ENCODE results near the gene GMIP. TPM values are rescaled to one million over a fixed set of nuclear protein-coding genes. Genes with fewer than 3 reads are reported as not detected.
A peak's percentile ranks its signal among the peaks of the same experiment; 100 is the strongest.

The GMIP gene
- total and polyA plus RNA-seq, 2 of the 4 experiments (the other 2 are of a cell fraction) = 4.1 to 11.0 TPM

DNA sequence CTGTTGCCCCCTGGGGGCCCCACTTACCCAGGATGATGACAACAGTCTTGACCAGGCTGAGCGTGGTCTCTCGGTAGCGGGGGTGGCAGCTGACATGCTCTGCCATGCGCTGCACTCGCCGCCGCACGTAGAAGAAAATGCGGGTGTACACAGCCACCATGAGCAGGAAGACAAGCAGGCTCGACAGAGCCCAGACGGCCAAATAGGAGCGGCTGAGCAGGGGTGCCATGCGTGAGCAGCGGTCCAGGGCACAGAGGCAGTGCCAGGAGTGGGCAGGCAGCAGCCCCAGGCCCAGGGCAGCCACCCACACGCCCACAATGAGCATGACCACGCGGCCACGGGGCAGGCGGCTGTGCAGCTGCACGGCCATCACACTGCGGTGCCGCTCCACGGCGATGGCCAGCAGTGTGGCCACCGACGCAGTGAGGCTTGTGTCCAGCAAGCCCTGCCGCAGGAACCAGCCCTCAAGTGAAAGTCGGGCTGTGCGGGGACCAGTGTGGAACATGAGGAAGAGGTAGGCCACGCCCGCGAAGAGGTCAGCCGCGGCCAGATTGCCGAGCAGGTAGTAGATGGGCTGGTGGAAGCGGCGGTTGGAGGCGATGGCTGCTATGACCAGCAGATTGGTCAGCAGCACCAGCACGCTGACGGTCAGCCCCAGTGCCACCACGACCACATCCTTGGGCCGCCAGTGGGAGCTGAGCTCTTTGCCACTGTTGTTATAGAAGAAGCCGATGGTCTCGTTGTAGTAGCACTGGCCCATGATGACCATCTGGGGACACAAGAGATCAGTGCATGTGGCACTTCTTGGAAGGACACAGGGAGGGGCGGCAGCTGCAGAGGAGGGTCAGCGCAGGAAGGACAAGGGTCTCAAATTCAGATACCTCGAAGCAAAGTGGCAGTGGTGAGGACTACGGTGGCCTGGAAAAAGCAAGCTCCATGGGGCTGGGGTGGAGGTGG lies 16.7 kb downstream of the GMIP start:
- Histone ChIP-seq H3K4me2 (ENCODE audit: low read depth, low read length) (no peak overlapping the region), H4K91ac (ENCODE audit: insufficient read depth, low read depth, low read length) (no peak overlapping the region), H3K4ac (ENCODE audit: low read depth, low read length) (no peak overlapping the region), H3K79me1 (ENCODE audit: low read depth in 1 of 2, low read length in 2 of 2) (no peaks in the 10 kb centered on the region), H2BK20ac (ENCODE audit: low read depth, low read length) (no peak overlapping the region), H3K14ac (replicated peaks; ENCODE audit: low read depth, low read length) (no peak overlapping the region), H2AK5ac (ENCODE audit: low read depth, low read length) (no peak overlapping the region), H4K8ac (ENCODE audit: low read depth in 2 of 2, low read length in 2 of 2) (no peak overlapping the region), H3K18ac (ENCODE audit: low read depth, low read length) (no peak overlapping the region), H3K9me3 (ENCODE audit: control insufficient read depth, insufficient read depth, low read length) (no peaks in the 10 kb centered on the region), H4K20me1 (ENCODE audit: insufficient read depth, low read length) (no peaks in the 10 kb centered on the region), H3K4me3 (ENCODE audit: insufficient read depth, low read depth, low read length) (no peak overlapping the region), H3K23ac (ENCODE audit: low read depth, low read length) (no peak overlapping the region), H3K27me3 (ENCODE audit: control insufficient read depth, insufficient read depth, low read length) (no peaks in the 10 kb centered on the region; the same call in 1 of the 2 replicates), H2BK5ac (ENCODE audit: low read depth, low read length, poor library complexity, severe bottlenecking) (no peak overlapping the region), H3K9me1 (ENCODE audit: insufficient read depth, low read length) (peaks cover 3% of the 10 kb centered on the region; the same call in 1 of the 2 replicates), H3K56ac (ENCODE audit: extremely low read depth, insufficient read depth, low read length) (no peak overlapping the region), H3K9ac (ENCODE audit: low read depth, low read length) (no peak overlapping the region), H2BK120ac (ENCODE audit: low read depth, low read length) (no peak overlapping the region), H4K5ac (ENCODE audit: low read depth, low read length) (no peak overlapping the region), H2AFZ (replicated peaks; ENCODE audit: low read length, poor library complexity) (peak overlapping the region; percentile 23), H3K4me1 (ENCODE audit: control insufficient read depth, insufficient read depth, low read length) (no peaks in the 10 kb centered on the region), H3K27ac (ENCODE audit: insufficient read depth, low read length) (no peak overlapping the region), H2BK15ac (ENCODE audit: low read depth, low read length) (no peak overlapping the region), H3K36me3 (ENCODE audit: control insufficient read depth, insufficient read depth, low read length) (peaks cover 13% of the 10 kb centered on the region), H2AK9ac (replicated peaks; ENCODE audit: low read depth, low read length, poor library complexity) (no peak overlapping the region)
- BruUV-seq (replicated peaks) = no TSS peak
- dilution Hi-C loops (cut with HindIII; ENCODE audit: low sequenced_read_pairs, unreplicated experiment) (no loop called here), in situ Hi-C loops (cut with MboI; ENCODE audit: low sequenced_read_pairs) (loop anchor here (25.0 kb wide), 1 partner anchor 239 kb away; no protein-coding TSS in a partner anchor), intact Hi-C loops (cut with micrococcal nuclease) (no loop called here)
- WGBS, 2 experiments (ENCODE audit: extremely low coverage in 2 of 2, insufficient read length in 1 of 2) = 92% methylated on average over 33 of the region's 48 CpGs; no CpG with 5 or more reads in 1 of the 2 experiments
- POLR2A ChIA-PET (ENCODE audit: unreplicated experiment) = no interaction called here
- DNase-seq (no peak), ATAC-seq (ENCODE audit: low read depth) (no peak)
- CTCF ChIA-PET = interaction anchor here (0.6 kb wide), 1 partner anchor 12 kb away, joined by 4 read pairs; no protein-coding TSS in a partner anchor
- TF ChIP-seq NFE2L2 (IDR thresholded peaks at IDR 0.05; ENCODE audit: low read depth, low read length) (no peak), RFX5 (IDR thresholded peaks at IDR 0.05; ENCODE audit: low read depth, low read length) (no peak), MAZ (IDR thresholded peaks at IDR 0.05; ENCODE audit: borderline replicate concordance, low read depth, low read length) (no peak), BHLHE40 (IDR thresholded peaks at IDR 0.05; ENCODE audit: low read depth, low read length) (no peak), MAFK (IDR thresholded peaks at IDR 0.05; ENCODE audit: low read depth, low read length) (no peak), FOS (IDR thresholded peaks at IDR 0.05; ENCODE audit: low read depth, low read length) (no peak), USF2 (IDR thresholded peaks at IDR 0.05; ENCODE audit: low read depth, low read length) (no peak), RCOR1 (IDR thresholded peaks at IDR 0.05; ENCODE audit: insufficient replicate concordance, low read length) (no peak), MXI1 (IDR thresholded peaks at IDR 0.05; ENCODE audit: borderline replicate concordance, low read depth, low read length) (no peak), CEBPB (IDR thresholded peaks at IDR 0.05; ENCODE audit: low read depth, low read length) (no peak), CTCF (conservative IDR thresholded peaks at IDR 0.05; ENCODE audit: low read depth, low read length) (no peak), RAD21 (IDR thresholded peaks at IDR 0.05; ENCODE audit: low read length) (no peak), POLR2A (IDR thresholded peaks at IDR 0.05; ENCODE audit: low read depth, low read length) (no peak)
- TF ChIP-seq, protein P1, sequence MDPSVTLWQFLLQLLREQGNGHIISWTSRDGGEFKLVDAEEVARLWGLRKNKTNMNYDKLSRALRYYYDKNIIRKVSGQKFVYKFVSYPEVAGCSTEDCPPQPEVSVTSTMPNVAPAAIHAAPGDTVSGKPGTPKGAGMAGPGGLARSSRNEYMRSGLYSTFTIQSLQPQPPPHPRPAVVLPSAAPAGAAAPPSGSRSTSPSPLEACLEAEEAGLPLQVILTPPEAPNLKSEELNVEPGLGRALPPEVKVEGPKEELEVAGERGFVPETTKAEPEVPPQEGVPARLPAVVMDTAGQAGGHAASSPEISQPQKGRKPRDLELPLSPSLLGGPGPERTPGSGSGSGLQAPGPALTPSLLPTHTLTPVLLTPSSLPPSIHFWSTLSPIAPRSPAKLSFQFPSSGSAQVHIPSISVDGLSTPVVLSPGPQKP (IDR thresholded peaks at IDR 0.05; ENCODE audit: borderline replicate concordance, low read depth, low read length) = no peak
